Thoracic aorta endothelial cell (primary cell): ENCODE data around the gene ALDH2. TPM values are rescaled to one million over a fixed set of nuclear protein-coding genes. Genes with fewer than 3 reads are reported as not detected.

Source experiments
- small RNA-seq: library from RNA; depleted of rRNA; stranded (forward); fragments of <200 nt; gene quantifications from one replicate; pipeline ENCODE3, GENCODE V24; 2012
- total RNA-seq: library from RNA; depleted of rRNA; stranded (reverse); fragments of >200 nt; gene quantifications from 2 replicates; pipeline ENCODE4 v1.2.3, GENCODE V29; 2012

Gene ALDH2
- total RNA-seq, result 32.4 and 47.1 TPM in 2 replicates

DNA sequence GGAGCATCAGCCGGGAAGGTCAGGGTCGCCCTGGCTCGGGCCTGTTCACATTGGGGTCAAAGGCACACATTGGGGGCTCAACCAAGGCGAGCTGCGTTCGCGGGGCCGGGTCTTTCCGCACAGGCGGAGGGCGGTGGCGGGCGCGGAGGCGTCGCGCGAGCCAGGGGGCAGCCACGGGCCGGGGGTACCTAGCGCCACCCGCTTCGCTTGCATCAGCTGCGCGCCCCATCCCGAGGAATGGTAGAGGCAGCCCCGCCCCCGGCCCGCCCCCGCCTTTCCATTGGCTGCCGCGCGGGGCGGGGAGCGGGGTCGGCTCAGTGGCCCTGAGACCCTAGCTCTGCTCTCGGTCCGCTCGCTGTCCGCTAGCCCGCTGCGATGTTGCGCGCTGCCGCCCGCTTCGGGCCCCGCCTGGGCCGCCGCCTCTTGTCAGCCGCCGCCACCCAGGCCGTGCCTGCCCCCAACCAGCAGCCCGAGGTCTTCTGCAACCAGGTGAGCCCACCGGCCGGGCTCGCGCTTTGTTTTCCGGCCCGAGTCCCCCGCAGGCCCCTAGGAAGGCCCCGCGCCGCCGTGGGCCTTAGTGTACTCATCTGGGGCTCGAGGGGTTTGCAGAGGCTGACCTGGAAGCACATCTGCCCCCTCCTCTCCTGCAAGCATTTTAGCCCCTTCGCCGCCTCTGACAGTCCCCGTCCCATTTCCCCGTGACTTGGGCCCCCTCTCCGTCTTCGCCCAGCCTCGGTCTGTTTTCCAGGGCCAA is at the start of gene ALDH2:
Gene ALDH2, plus strand, starts transcription at position 326 of the 754 bp plus-strand sequence. Its CDS starts 50 bp downstream, at position 376.

DNA sequence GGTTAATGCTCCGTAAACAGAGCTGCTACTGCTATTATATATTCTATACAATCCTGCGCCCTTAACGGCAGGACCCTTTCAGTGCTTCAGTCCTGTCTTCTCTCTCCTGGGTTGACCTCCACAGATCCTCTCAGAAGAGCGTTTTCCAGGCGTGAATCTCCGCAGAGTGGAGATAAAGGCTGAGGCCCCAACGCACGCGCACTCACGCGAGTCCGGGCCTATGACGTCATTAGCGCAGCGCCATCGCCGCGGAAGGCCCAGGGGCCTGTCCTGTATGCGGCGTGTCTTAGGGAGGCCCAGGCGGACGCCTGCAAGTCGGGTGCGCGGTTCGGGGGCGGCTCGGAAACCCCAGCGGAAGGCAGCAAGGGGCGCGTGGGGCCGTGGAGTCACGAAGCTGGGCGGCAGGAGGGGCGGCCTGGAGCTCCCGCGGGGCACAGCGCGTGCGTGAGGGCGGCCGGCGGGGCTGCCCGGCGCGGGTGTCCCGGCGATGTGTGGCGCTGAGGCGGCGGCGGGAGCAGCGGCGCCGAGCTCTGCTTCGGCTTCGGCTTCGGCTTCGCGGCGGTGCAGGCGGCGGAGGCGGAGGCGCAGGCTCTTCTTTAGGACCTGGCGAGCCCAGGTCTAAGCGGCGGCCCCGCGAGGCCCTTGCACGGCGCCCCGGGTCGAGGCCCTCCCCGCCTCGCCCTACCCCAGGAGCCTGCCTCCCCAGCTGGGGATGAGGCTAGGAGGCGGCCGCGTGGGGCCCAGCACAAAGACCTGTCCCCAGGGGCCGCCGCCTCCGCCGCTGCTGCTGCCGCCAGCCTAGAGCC is 75.2 kb downstream of the ALDH2 start, which contains the start of gene MAPKAPK5:
Gene MAPKAPK5, plus strand, starts transcription at position 479 of the 806 bp plus-strand sequence. CDS start 506 bp downstream, outside the sequence.

Small RNA genes within 50 kb of the gene (small RNA-seq; reads per million reads assigned to genes)
- gene MIR6761, result not detected

Other genes with a start within 250 kb of the ALDH2 start
- 61.9 and 68.5 TPM in 2 replicates for gene ATXN2, start 167.6 kb upstream of the ALDH2 start, total RNA-seq
- gene BRAP, start 81.0 kb upstream of the ALDH2 start, total RNA-seq, result 22.1 and 24.3 TPM in 2 replicates
- 14.9 and 15.6 TPM in 2 replicates for gene ACAD10, start 80.9 kb upstream of the ALDH2 start, total RNA-seq
- 48.2 and 54.0 TPM in 2 replicates for gene MAPKAPK5, start 75.3 kb downstream of the ALDH2 start, total RNA-seq
- gene TMEM116, start 246.2 kb downstream of the ALDH2 start, total RNA-seq, result 2.5 and 3.2 TPM in 2 replicates
- 34.2 and 41.2 TPM in 2 replicates for gene ERP29, start 246.5 kb downstream of the ALDH2 start, total RNA-seq